Breast epithelium (tissue), 4 donors: ENCODE results near the gene TAAR1. TPM values are rescaled to one million over a fixed set of nuclear protein-coding genes. Genes with fewer than 3 reads are reported as not detected.

Source experiments
- DNase-seq, 2 donors: peaks; one replicate each; pipeline ENCODE4 v3.0.0-alpha.2; 2019; ENCODE audit warnings: low spot score in 2 of 2
- H3K27ac ChIP-seq, 2 donors: fragments of 200-600 bp; sonication (generic) in 1 of 2; one replicate each; pipeline ENCODE4 v1.5.1; 2016 to 2019; ENCODE audit warnings: mild to moderate bottlenecking in 1 of 2
- H3K27me3 ChIP-seq, 2 donors: fragments of 200-600 bp; sonication (generic) in 1 of 2; one replicate each; pipeline versions ENCODE4 v1.5.1 to v1.6.0; 2017 to 2019; ENCODE audit warnings: control low read depth in 1 of 2, mild to moderate bottlenecking in 1 of 2
- H3K36me3 ChIP-seq: fragments of 200-600 bp; one replicate; pipeline ENCODE4 v1.5.1; 2019
- H3K4me1 ChIP-seq, 2 donors: fragments of 200-600 bp; sonication (generic); one replicate each; pipeline ENCODE4 v1.5.1; 2016 to 2019; ENCODE audit warnings: control low read depth in 1 of 2
- H3K4me3 ChIP-seq, 3 donors: fragments of 200-600 bp; sonication (generic); 1 replicate in 2 of 3; 2 replicates in 1 of 3; pipeline ENCODE4 v1.5.1; 2016 to 2019; ENCODE audit warnings: mild to moderate bottlenecking in 3 of 3, moderate library complexity in 2 of 3
- H3K9me3 ChIP-seq, 2 donors: fragments of 200-600 bp; sonication (generic) in 1 of 2; one replicate each; pipeline ENCODE4 v1.5.1; 2016 to 2019; ENCODE audit warnings: control low read depth in 1 of 2
- POLR2A ChIP-seq: fragments of 450-650 bp; IDR thresholded peaks from one replicate; pipeline ENCODE4 v1.6.1; 2016; ENCODE audit warnings: antibody characterized with exemption, mild to moderate bottlenecking, moderate library complexity
- POLR2AphosphoS5 ChIP-seq, 3 donors: sonication (generic); formaldehyde crosslinking; IDR thresholded peaks; one replicate each; pipeline ENCODE4 v1.6.1; 2017; ENCODE audit warnings: antibody characterized with exemption in 3 of 3
- intact Hi-C: fragments of 100-400 bp; cut with DNase I; formaldehyde crosslinking; loops from one replicate; pipeline ENCODE4 v1.15.1; 2023; ENCODE audit warnings: low total_unique reads
- total RNA-seq, 3 donors: library from RNA; depleted of rRNA; stranded (reverse); fragments of >200 nt; gene quantifications; one replicate each; pipeline ENCODE4 v1.1.0, GENCODE V29; 2016
- TF ChIP-seq, protein P1 (sequence below), 3 donors: fragments of 450-650 bp; IDR thresholded peaks; one replicate each; pipeline ENCODE4 v1.5.1; 2016 to 2017; ENCODE audit warnings: antibody characterized with exemption in 3 of 3, mild to moderate bottlenecking in 3 of 3, moderate library complexity in 3 of 3

Gene TAAR1
- total RNA-seq, 3 donors from 2014 or later: not detected

DNA sequence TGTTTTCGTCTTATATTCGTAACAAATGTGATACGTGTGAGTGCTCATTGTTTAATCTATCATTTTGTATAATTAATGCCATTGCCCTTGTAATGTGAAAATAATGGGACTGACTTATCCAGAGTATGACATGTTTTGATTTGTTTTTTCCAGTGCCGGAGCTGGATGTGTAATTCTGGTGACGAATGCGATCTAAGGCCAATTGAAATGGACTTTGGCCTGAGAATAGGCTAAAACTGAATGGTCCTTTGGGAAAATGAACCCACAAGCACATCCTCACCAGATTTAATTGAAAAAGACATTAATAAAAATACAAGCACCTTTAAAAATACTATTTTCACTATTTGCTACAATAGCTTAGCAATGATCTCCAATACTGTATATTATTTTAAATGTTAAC is 62.8 kb downstream of the TAAR1 start:
- H3K36me3 ChIP-seq: no peaks in the 10 kb centered on the region
- H3K9me3 ChIP-seq: no peaks in the 10 kb centered on the region
- no peaks in the 10 kb centered on the region for H3K27me3 ChIP-seq
- TF ChIP-seq, protein P1, sequence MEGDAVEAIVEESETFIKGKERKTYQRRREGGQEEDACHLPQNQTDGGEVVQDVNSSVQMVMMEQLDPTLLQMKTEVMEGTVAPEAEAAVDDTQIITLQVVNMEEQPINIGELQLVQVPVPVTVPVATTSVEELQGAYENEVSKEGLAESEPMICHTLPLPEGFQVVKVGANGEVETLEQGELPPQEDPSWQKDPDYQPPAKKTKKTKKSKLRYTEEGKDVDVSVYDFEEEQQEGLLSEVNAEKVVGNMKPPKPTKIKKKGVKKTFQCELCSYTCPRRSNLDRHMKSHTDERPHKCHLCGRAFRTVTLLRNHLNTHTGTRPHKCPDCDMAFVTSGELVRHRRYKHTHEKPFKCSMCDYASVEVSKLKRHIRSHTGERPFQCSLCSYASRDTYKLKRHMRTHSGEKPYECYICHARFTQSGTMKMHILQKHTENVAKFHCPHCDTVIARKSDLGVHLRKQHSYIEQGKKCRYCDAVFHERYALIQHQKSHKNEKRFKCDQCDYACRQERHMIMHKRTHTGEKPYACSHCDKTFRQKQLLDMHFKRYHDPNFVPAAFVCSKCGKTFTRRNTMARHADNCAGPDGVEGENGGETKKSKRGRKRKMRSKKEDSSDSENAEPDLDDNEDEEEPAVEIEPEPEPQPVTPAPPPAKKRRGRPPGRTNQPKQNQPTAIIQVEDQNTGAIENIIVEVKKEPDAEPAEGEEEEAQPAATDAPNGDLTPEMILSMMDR (IDR thresholded peaks at IDR 0.05): no peak
- TF ChIP-seq POLR2AphosphoS5 (IDR thresholded peaks at IDR 0.05) (no peak), POLR2A (no peak)
- intact Hi-C loops: no loop called here
- no peak for DNase-seq
- H3K4me1 ChIP-seq: no peaks in the 10 kb centered on the region
- no peak overlapping the region for H3K27ac ChIP-seq
- no peak overlapping the region for H3K4me3 ChIP-seq

Other genes with a start within 250 kb of the TAAR1 start
- gene STX7, start 146.1 kb downstream of the TAAR1 start, total RNA-seq: 10 to 100 TPM; 28.5 to 67.4 (median 37.8) TPM
- not detected for gene TAAR9, start 120.9 kb downstream of the TAAR1 start, total RNA-seq
- gene TAAR8, start 106.5 kb downstream of the TAAR1 start, total RNA-seq: not detected
- not detected for gene TAAR6, start 88.9 kb downstream of the TAAR1 start, total RNA-seq
- not detected for gene TAAR5, start 69.4 kb downstream of the TAAR1 start, total RNA-seq
- not detected for gene TAAR2, start 34.9 kb downstream of the TAAR1 start, total RNA-seq
- 1 to 10 TPM in 2 of 3 donors, under 1 TPM in 1; 0.98 to 8.6 (median 2.6) TPM for gene VNN1, start 54.9 kb upstream of the TAAR1 start, total RNA-seq
- gene VNN2, start 98.7 kb upstream of the TAAR1 start, total RNA-seq: 1 to 10 TPM; 1.8 to 3.5 (median 2.9) TPM
- 10 to 100 TPM in 2 of 3 donors, 1 to 10 TPM in 1; 8.2 to 14.6 (median 14.1) TPM for gene SLC18B1, start 139.5 kb upstream of the TAAR1 start, total RNA-seq
- 1,000 to 10,000 TPM; 2,117 to 3,829 (median 2,396) TPM for gene RPS12, start 155.4 kb upstream of the TAAR1 start, total RNA-seq